ENCODE measurements around the gene TEX2. TPM values are rescaled to one million over a fixed set of nuclear protein-coding genes. Genes with fewer than 3 reads are reported as not detected.
A peak's percentile ranks its signal among the peaks of the same experiment; 100 is the strongest.
"Not testable (repeated sequence)": the region's sequence is repeated elsewhere in the genome, so short reads cannot be mapped to it uniquely, and the experiment has no call there.

Gene TEX2
- total and polyA plus RNA-seq, 2 experiments from 2014 or later = 26.9 to 37.0 TPM

- no peaks in the 10 kb centered on the region for H3K27me3 ChIP-seq (replicated peaks; ENCODE audit: insufficient read depth)
- H3K9me2 ChIP-seq (ENCODE audit: insufficient read depth) = no peaks in the 10 kb centered on the region
- no peak for TF ChIP-seq EZH2phosphoT487 (IDR thresholded peaks at IDR 0.05; ENCODE audit: insufficient read depth, low read depth)
- TF ChIP-seq EZH2 (IDR thresholded peaks at IDR 0.05; ENCODE audit: insufficient read depth, poor library complexity, severe bottlenecking) = no peak
- no peak for DNase-seq
- no peak overlapping the region for H3K4me2 ChIP-seq (ENCODE audit: unreplicated experiment)
- no peak overlapping the region for H3K9ac ChIP-seq
- no peak overlapping the region for H3K27ac ChIP-seq
- H3K4me1 ChIP-seq (ENCODE audit: insufficient read depth) = no peaks in the 10 kb centered on the region
- peaks cover 17% of the 10 kb centered on the region; the same call in 1 of the 2 replicates for H3K36me3 ChIP-seq (ENCODE audit: low read depth)
- 99 to 100% methylated on average over 3 of the region's 3 CpGs for WGBS, 2 experiments (ENCODE audit: low coverage in 1 of 2, low lambda C conversion rate in 2 of 2, missing lambda C conversion rate in 2 of 2)
- H3K4me3 ChIP-seq = no peak overlapping the region
- no peaks in the 10 kb centered on the region for H3K79me2 ChIP-seq (ENCODE audit: insufficient read depth)
- H2AFZ ChIP-seq = no peak overlapping the region
- no peaks in the 10 kb centered on the region for H3K9me3 ChIP-seq (ENCODE audit: low read depth)
- in situ Hi-C loops (cut with MboI) = no loop called here
- no peaks in the 10 kb centered on the region for H4K20me1 ChIP-seq (ENCODE audit: insufficient read depth)
- no peaks in the 10 kb centered on the region for H3F3A ChIP-seq (ENCODE audit: insufficient read depth)
These were observed 89.4 kb downstream of the TEX2 start for GRCh38 chr17:64173646-64174045.

- Histone ChIP-seq H3K9me2 (ENCODE audit: insufficient read depth) (no peaks in the 10 kb centered on the region), H3K4me3 (no peak overlapping the region), H3F3A (ENCODE audit: insufficient read depth) (no peaks in the 10 kb centered on the region), H3K4me2 (ENCODE audit: unreplicated experiment) (no peak overlapping the region), H3K36me3 (ENCODE audit: low read depth) (peaks cover 16% of the 10 kb centered on the region; the same call in 1 of the 2 replicates), H3K9me3 (ENCODE audit: low read depth) (no peaks in the 10 kb centered on the region), H4K20me1 (ENCODE audit: insufficient read depth) (no peaks in the 10 kb centered on the region), H3K79me2 (ENCODE audit: insufficient read depth) (no peaks in the 10 kb centered on the region), H3K4me1 (ENCODE audit: insufficient read depth) (no peaks in the 10 kb centered on the region), H3K27me3 (replicated peaks; ENCODE audit: insufficient read depth) (no peaks in the 10 kb centered on the region), H2AFZ (no peak overlapping the region), H3K9ac (no peak overlapping the region), H3K27ac (no peak overlapping the region)
- no peak for DNase-seq
- WGBS, 2 experiments (ENCODE audit: low coverage in 1 of 2, low lambda C conversion rate in 2 of 2, missing lambda C conversion rate in 2 of 2) = 67 to 68% methylated on average over 3 of the region's 3 CpGs
- in situ Hi-C loops (cut with MboI) = no loop called here
- TF ChIP-seq EZH2phosphoT487 (IDR thresholded peaks at IDR 0.05; ENCODE audit: insufficient read depth, low read depth) (no peak), EZH2 (IDR thresholded peaks at IDR 0.05; ENCODE audit: insufficient read depth, poor library complexity, severe bottlenecking) (no peak)
These were observed 90.5 kb downstream of the TEX2 start for GRCh38 chr17:64172510-64172909.

- no peaks in the 10 kb centered on the region for H3K9me3 ChIP-seq (ENCODE audit: low read depth)
- peaks cover 5% of the 10 kb centered on the region; the same call in 1 of the 2 replicates for H3K36me3 ChIP-seq (ENCODE audit: low read depth)
- WGBS, 2 experiments (ENCODE audit: low coverage in 1 of 2, low lambda C conversion rate in 2 of 2, missing lambda C conversion rate in 2 of 2) = 91% methylated on average over 8 of the region's 8 CpGs
- H3K27me3 ChIP-seq (replicated peaks; ENCODE audit: insufficient read depth) = no peaks in the 10 kb centered on the region
- H4K20me1 ChIP-seq (ENCODE audit: insufficient read depth) = no peaks in the 10 kb centered on the region
- H3K79me2 ChIP-seq (ENCODE audit: insufficient read depth) = no peaks in the 10 kb centered on the region
- no peaks in the 10 kb centered on the region for H3F3A ChIP-seq (ENCODE audit: insufficient read depth)
- in situ Hi-C loops (cut with MboI) = no loop called here
- no peak overlapping the region for H3K4me3 ChIP-seq
- no peak for TF ChIP-seq EZH2 (IDR thresholded peaks at IDR 0.05; ENCODE audit: insufficient read depth, poor library complexity, severe bottlenecking)
- TF ChIP-seq EZH2phosphoT487 (IDR thresholded peaks at IDR 0.05; ENCODE audit: insufficient read depth, low read depth) = no peak
- DNase-seq = peak; percentile 23
- no peaks in the 10 kb centered on the region for H3K9me2 ChIP-seq (ENCODE audit: insufficient read depth)
- H2AFZ ChIP-seq = no peak overlapping the region
- no peak overlapping the region for H3K9ac ChIP-seq
- no peaks in the 10 kb centered on the region for H3K4me1 ChIP-seq (ENCODE audit: insufficient read depth)
- H3K27ac ChIP-seq = no peak overlapping the region
- H3K4me2 ChIP-seq (ENCODE audit: unreplicated experiment) = no peak overlapping the region
These were observed 92.0 kb downstream of the TEX2 start for GRCh38 chr17:64171041-64171440.

GRCh38 chr17:64170286-64170685 lies 92.8 kb downstream of the TEX2 start:
- Histone ChIP-seq H2AFZ (no peak overlapping the region), H3K79me2 (ENCODE audit: insufficient read depth) (no peaks in the 10 kb centered on the region), H3K4me1 (ENCODE audit: insufficient read depth) (no peaks in the 10 kb centered on the region), H3K4me2 (ENCODE audit: unreplicated experiment) (no peak overlapping the region), H3K9ac (no peak overlapping the region), H3K36me3 (ENCODE audit: low read depth) (peaks cover 4% of the 10 kb centered on the region; the same call in 1 of the 2 replicates), H3K27ac (no peak overlapping the region), H4K20me1 (ENCODE audit: insufficient read depth) (no peaks in the 10 kb centered on the region), H3F3A (ENCODE audit: insufficient read depth) (no peaks in the 10 kb centered on the region), H3K9me3 (ENCODE audit: low read depth) (no peaks in the 10 kb centered on the region), H3K27me3 (replicated peaks; ENCODE audit: insufficient read depth) (no peaks in the 10 kb centered on the region), H3K4me3 (no peak overlapping the region), H3K9me2 (ENCODE audit: insufficient read depth) (no peaks in the 10 kb centered on the region)
- WGBS, 2 experiments (ENCODE audit: low coverage in 1 of 2, low lambda C conversion rate in 2 of 2, missing lambda C conversion rate in 2 of 2) = 82 to 92% methylated on average over 3 to 4 of the region's 4 CpGs
- DNase-seq = no peak
- no peak for TF ChIP-seq EZH2phosphoT487 (IDR thresholded peaks at IDR 0.05; ENCODE audit: insufficient read depth, low read depth)
- no peak for TF ChIP-seq EZH2 (IDR thresholded peaks at IDR 0.05; ENCODE audit: insufficient read depth, poor library complexity, severe bottlenecking)
- in situ Hi-C loops (cut with MboI) = no loop called here

GRCh38 chr17:64167666-64168065 lies 95.4 kb downstream of the TEX2 start:
- H3K27me3 ChIP-seq (replicated peaks; ENCODE audit: insufficient read depth); H3K27ac ChIP-seq; H3K9ac ChIP-seq; H3K9me2 ChIP-seq (ENCODE audit: insufficient read depth); H4K20me1 ChIP-seq (ENCODE audit: insufficient read depth); H3K4me3 ChIP-seq; H3K4me1 ChIP-seq (ENCODE audit: insufficient read depth); H3K4me2 ChIP-seq (ENCODE audit: unreplicated experiment); H3K9me3 ChIP-seq (ENCODE audit: low read depth); H3K36me3 ChIP-seq (ENCODE audit: low read depth); in situ Hi-C loops (cut with MboI); H2AFZ ChIP-seq; H3F3A ChIP-seq (ENCODE audit: insufficient read depth); DNase-seq; H3K79me2 ChIP-seq (ENCODE audit: insufficient read depth): not testable (repeated sequence)
- 95 to 100% methylated on average over 3 of the region's 3 CpGs for WGBS, 2 experiments (ENCODE audit: low coverage in 1 of 2, low lambda C conversion rate in 2 of 2, missing lambda C conversion rate in 2 of 2)

Data from GM23248 (cell line).